Keratinocyte (primary cell): ENCODE data around the gene TBC1D8.

Experiments
- CTCF ChIP-seq, 3 experiments: IDR thresholded peaks in 1 of 3; conservative IDR thresholded peaks in 1 of 3; optimal IDR thresholded peaks in 1 of 3; 2 replicates in 2 of 3; 3 replicates in 1 of 3; pipeline versions ENCODE3 to v1.5.1; 2011; ENCODE audit warnings: low read length in 3 of 3, mild to moderate bottlenecking in 3 of 3, moderate library complexity in 2 of 3, control low read depth in 1 of 3, inconsistent platforms in 1 of 3; ENCODE audit not compliant: insufficient read depth in 2 of 3; ENCODE audit errors: extremely low read depth in 1 of 3
- EZH2 ChIP-seq: IDR thresholded peaks from one replicate; pipeline ENCODE4 v1.6.1; 2012; ENCODE audit warnings: inconsistent platforms, mild to moderate bottlenecking, low read length, moderate library complexity

GRCh38 chr2:100982431-100982861, 168.7 kb downstream of the TBC1D8 start:
- TF ChIP-seq CTCF (optimal IDR thresholded peaks at IDR 0.05 in 1 of 3, IDR thresholded peaks at IDR 0.05 in 1 of 3, conservative IDR thresholded peaks at IDR 0.05 in 1 of 3; ENCODE audit: extremely low read depth in 1 of 3, insufficient read depth in 2 of 3, low read length in 3 of 3) (no peak), EZH2 (no peak)
